ENCODE measurements around the gene EXOC2.

DNA sequence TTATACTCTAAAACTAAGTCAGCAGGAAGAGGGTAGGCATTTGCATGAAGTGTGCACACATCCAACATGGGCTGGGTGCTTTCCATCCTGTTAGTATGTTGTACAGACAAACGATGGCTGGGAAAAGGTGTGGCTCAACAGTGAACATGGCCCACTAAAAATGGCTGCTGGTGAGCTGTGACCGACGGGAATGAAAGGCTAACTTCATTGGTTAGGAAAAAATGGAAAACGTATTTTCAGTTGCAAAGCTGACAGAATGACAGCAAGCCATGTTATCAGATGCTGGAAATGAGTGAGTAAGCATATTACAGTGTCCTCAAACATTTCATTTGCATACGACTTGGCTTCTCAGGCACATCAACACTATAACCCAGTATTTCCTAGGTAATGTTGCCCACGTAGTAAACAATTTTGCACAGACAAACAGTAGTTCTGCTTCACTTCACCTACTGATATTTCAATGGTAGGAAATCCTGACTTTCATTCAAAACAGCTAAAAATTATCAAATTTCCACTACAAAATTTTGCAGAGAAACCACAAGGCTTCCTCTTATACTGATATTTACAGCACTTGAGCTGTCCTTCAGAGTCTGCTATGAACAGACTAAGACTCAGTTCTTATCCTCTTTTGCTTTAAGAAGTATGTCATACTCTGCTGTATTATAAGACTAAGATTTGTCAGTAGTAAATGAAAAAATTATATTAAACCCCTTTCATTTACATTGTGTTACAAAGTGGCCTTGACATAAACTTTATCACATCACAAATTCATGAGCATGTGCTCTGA is 202.5 kb downstream of the EXOC2 start:
- no peak for TF ChIP-seq ISL1 (CRISPR knock-in tag; IDR thresholded peaks at IDR 0.05)
- no peak for TF ChIP-seq ZNF565 (CRISPR knock-in tag; conservative IDR thresholded peaks at IDR 0.05; ENCODE audit: low read depth)
- TF ChIP-seq, protein P1, sequence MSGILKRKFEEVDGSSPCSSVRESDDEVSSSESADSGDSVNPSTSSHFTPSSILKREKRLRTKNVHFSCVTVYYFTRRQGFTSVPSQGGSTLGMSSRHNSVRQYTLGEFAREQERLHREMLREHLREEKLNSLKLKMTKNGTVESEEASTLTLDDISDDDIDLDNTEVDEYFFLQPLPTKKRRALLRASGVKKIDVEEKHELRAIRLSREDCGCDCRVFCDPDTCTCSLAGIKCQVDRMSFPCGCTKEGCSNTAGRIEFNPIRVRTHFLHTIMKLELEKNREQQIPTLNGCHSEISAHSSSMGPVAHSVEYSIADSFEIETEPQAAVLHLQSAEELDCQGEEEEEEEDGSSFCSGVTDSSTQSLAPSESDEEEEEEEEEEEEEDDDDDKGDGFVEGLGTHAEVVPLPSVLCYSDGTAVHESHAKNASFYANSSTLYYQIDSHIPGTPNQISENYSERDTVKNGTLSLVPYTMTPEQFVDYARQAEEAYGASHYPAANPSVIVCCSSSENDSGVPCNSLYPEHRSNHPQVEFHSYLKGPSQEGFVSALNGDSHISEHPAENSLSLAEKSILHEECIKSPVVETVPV (CRISPR knock-in tag; IDR thresholded peaks at IDR 0.05), result no peak
- no peak for TF ChIP-seq BACH2 (CRISPR knock-in tag; IDR thresholded peaks at IDR 0.05; ENCODE audit: borderline replicate concordance)
- no peak for TF ChIP-seq ESRRG (CRISPR knock-in tag; IDR thresholded peaks at IDR 0.05)
- no peak for TF ChIP-seq ARNTL (CRISPR knock-in tag; IDR thresholded peaks at IDR 0.05; ENCODE audit: borderline replicate concordance, low read depth)
- TF ChIP-seq SNAI2 (CRISPR knock-in tag; IDR thresholded peaks at IDR 0.05), result no peak
- TF ChIP-seq, protein P2, sequence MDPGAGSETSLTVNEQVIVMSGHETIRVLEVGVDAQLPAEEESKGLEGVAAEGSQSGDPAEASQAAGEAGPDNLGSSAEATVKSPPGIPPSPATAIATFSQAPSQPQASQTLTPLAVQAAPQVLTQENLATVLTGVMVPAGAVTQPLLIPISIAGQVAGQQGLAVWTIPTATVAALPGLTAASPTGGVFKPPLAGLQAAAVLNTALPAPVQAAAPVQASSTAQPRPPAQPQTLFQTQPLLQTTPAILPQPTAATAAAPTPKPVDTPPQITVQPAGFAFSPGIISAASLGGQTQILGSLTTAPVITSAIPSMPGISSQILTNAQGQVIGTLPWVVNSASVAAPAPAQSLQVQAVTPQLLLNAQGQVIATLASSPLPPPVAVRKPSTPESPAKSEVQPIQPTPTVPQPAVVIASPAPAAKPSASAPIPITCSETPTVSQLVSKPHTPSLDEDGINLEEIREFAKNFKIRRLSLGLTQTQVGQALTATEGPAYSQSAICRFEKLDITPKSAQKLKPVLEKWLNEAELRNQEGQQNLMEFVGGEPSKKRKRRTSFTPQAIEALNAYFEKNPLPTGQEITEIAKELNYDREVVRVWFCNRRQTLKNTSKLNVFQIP (CRISPR knock-in tag; IDR thresholded peaks at IDR 0.05; ENCODE audit: borderline replicate concordance, low read depth), result no peak
- TF ChIP-seq ZFP3 (CRISPR knock-in tag; IDR thresholded peaks at IDR 0.05), result no peak
- TF ChIP-seq, protein P3, sequence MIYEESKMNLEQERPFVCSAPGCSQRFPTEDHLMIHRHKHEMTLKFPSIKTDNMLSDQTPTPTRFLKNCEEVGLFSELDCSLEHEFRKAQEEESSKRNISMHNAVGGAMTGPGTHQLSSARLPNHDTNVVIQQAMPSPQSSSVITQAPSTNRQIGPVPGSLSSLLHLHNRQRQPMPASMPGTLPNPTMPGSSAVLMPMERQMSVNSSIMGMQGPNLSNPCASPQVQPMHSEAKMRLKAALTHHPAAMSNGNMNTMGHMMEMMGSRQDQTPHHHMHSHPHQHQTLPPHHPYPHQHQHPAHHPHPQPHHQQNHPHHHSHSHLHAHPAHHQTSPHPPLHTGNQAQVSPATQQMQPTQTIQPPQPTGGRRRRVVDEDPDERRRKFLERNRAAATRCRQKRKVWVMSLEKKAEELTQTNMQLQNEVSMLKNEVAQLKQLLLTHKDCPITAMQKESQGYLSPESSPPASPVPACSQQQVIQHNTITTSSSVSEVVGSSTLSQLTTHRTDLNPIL (CRISPR knock-in tag; IDR thresholded peaks at IDR 0.05; ENCODE audit: low read depth), result no peak
- no peak for TF ChIP-seq ZNF8 (CRISPR knock-in tag; IDR thresholded peaks at IDR 0.05)
- TF ChIP-seq, protein P4, sequence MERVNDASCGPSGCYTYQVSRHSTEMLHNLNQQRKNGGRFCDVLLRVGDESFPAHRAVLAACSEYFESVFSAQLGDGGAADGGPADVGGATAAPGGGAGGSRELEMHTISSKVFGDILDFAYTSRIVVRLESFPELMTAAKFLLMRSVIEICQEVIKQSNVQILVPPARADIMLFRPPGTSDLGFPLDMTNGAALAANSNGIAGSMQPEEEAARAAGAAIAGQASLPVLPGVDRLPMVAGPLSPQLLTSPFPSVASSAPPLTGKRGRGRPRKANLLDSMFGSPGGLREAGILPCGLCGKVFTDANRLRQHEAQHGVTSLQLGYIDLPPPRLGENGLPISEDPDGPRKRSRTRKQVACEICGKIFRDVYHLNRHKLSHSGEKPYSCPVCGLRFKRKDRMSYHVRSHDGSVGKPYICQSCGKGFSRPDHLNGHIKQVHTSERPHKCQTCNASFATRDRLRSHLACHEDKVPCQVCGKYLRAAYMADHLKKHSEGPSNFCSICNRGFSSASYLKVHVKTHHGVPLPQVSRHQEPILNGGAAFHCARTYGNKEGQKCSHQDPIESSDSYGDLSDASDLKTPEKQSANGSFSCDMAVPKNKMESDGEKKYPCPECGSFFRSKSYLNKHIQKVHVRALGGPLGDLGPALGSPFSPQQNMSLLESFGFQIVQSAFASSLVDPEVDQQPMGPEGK (CRISPR knock-in tag; IDR thresholded peaks at IDR 0.05; ENCODE audit: borderline replicate concordance), result no peak

Measured in SK-N-SH treated with all-trans-retinoic acid at 6 μM for 48 hours (cell line).